Measurements from ENCODE around the gene RASA4.
"Not testable (repeated sequence)": the region's sequence is repeated elsewhere in the genome, so short reads cannot be mapped to it uniquely, and the experiment has no call there.

Gene RASA4

GRCh38 chr7:102606848-102607247, 9.7 kb downstream of the RASA4 start:
- DNase-seq (ENCODE audit: low read depth, low spot score) = not testable (repeated sequence)

DNA sequence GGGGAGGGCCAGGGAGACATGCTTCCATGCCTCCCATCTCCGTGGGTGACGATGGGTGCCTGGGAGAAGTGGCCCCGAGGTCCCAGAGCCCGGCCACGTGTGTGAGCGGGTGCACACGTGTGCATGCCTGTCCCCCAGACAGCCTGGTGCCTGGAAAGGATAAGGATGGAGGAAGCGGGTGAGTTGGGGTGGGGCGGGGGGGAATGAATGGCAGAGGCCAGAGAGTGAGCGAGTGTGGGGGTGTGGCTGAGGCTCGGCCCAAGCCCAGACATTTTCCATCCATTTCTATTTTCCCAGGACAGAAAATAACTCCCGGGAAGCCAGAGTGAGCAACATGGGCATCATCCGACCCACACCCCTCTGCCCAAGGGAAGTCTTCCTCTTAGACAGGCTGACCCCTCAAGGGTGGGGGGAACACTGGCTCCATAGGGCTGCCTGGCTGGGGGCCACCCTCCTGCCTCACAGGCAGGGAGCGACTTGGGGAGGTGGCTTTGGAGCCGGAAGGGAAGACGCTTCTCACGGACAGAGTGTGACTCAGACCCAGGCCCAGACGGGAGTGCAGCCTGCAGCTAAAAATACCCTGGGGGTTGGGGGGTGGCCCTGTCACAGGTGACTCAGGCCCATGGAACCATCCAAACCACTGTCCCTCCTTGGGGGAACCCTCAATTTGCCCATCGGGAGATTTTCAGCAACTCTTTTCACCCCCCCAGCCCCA, 12.0 kb downstream of the RASA4 start:
- not testable (repeated sequence) for DNase-seq (ENCODE audit: low read depth, low spot score)

DNA sequence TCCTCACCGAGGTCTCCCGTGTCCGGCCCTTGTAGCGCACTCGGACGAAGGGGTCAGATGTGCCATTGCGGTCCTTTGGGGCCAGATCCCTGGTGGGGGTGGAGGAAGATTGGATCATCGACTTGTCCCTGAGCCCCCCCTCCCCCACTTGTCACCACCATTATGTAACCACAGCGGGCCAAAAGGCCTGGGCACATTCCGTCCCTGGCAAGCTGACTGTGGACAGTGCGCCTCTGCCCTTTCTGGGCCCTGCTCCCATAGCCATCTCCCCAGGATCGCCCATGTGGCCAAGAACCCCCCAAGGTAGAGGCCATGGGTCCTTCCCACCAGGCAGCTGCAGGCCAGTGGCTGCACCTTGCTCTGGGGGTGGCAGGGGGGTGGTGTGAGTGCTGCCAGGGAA, 14.2 kb downstream of the RASA4 start:
- not testable (repeated sequence) for DNase-seq (ENCODE audit: low read depth, low spot score)

DNA sequence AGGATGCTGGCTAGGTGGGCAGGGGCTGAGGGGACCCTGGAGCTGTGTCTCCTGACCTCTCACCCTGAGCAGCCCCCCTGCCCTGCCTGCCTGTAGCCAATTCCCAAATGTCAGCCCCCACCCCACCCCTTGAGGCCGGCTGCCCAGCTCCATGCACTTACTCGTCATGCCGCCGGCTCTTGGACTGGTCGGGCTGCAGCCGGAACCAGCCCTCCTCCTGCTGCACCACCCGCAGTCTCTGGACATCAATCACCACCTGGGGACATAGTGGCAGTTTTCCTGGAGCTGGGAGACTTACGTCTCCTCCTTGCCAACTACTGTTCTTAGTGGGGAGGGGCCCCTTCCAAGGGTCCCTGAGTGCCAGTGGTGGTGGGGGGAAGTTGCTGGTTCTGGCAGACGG, 16.9 kb downstream of the RASA4 start:
- not testable (repeated sequence) for DNase-seq (ENCODE audit: low read depth, low spot score)

GRCh38 chr7:102596036-102596435, 20.5 kb downstream of the RASA4 start:
- not testable (repeated sequence) for DNase-seq (ENCODE audit: low read depth, low spot score)

DNA sequence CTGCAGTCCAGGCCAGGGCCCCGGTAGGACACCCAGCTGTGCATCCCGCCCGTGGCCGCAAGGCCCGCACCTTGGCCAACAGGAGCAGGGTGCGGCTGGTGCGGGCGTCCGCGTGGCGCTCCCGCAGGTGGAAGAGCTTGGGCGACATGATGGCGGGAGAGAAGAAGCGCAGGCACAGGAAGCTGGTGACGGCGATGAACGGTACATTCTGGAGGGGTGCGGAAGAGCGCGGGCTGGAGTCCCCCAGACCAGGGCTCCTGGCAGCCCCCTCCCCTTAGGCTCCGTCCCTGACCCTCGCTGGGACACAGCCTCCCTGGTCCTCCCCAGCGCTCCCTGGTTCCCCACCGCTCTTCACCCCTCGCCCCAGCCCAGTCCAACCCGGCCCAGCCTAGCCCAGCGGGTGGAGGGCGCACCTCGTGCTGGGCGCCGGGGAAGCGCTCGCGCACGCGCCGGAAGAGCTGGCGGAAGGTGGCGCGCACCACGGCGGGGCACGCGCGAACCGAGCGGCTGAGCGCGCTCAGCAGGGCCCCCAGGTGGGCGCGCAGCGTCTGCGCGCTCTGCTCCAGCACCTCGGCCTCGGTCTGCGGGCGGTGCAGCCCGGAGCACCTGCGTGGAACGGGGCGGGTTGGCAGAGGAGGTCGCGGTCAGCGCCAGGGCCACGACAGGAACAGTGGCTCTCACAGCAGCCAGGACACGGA, 22.8 kb downstream of the RASA4 start:
- not testable (repeated sequence) for DNase-seq (ENCODE audit: low read depth, low spot score)

- peak; percentile 25 for DNase-seq (ENCODE audit: low read depth, low spot score)
Observed at GRCh38 chr7:102592477-102593019, 24.0 kb downstream of the RASA4 start.

GRCh38 chr7:102589857-102590256, 26.7 kb downstream of the RASA4 start:
- DNase-seq (ENCODE audit: low read depth, low spot score) = not testable (repeated sequence)

GRCh38 chr7:102583495-102583894, 33.1 kb downstream of the RASA4 start:
- DNase-seq (ENCODE audit: low read depth, low spot score) = not testable (repeated sequence)

GRCh38 chr7:102581722-102582121, 34.8 kb downstream of the RASA4 start:
- not testable (repeated sequence) for DNase-seq (ENCODE audit: low read depth, low spot score)

- not testable (repeated sequence) for DNase-seq (ENCODE audit: low read depth, low spot score)
Observed at GRCh38 chr7:102578486-102578885, 38.1 kb downstream of the RASA4 start.

- DNase-seq (ENCODE audit: low read depth, low spot score) = not testable (repeated sequence)
Observed at GRCh38 chr7:102577315-102578240, 39.0 kb downstream of the RASA4 start.

DNA sequence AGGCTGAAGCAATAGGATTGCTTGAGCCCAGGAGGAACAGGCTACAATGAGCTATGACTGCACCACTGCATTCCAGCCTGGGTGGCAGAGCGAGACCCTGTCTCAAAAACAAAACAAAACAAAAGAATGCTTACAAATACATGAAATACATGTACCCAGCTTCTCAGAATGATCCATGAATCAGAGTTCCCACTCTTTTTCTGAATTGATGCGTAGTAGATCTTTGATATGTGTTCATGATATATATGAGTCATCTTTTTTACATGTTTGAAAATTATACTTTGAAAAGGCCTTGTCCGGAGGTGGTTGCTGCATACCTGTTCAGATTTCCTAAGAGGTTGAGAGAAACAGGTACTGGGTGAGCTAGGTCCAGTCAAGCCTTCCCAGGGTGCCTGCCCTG, 40.2 kb downstream of the RASA4 start:
- DNase-seq (ENCODE audit: low read depth, low spot score) = not testable (repeated sequence)

- DNase-seq (ENCODE audit: low read depth, low spot score) = not testable (repeated sequence)
Observed at GRCh38 chr7:102574607-102575006, 41.9 kb downstream of the RASA4 start.

DNA sequence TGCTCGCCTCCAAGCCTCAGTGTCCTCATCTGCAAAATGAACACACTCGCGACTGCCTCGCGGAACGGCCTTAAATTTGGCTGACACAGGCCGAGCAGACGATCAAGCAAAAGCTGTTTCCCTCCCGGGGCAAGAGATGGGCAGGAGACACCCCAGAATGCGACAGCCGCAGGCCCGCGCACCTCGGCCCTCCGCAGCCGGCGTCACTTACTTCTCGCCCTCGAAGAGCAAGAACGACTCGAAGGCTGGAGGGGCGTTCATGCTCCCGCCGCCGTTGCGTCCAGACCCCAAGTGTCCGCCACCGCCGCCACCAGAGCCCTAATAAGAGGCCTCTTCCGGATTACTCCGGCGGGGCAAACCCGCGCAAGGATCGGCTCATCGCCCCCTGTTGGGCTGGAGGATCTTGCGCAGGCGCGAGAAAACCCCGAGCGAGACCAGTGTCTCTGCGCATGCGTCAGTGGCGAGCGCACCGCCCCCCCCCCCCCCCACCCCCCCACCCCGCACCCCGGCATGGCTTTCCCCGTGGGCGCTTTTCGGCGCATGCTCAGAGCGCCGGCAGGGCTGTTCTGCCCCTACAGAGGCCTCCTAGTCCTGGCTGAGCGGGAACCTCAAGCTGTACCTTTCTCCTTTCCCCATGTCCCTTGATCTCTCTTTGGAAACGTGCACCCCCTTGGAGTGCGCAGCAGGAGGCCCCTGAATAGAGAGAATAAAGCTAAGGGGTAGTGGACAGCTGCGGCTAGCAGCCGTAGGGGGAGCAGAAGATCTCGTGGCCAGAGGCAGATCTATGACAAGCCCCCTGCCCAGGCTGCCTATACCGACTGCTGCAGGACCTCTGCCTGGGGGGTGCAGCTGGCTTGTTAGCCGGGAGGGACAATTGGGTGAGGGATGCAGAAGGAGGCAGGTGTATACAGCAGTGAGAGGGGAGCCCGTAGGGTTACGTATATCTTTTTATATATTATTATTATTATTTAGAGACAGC, 44.0 kb downstream of the RASA4 start, which contains the start of gene POLR2J3:
Gene POLR2J3 (minus strand): TSS at position 323 of the 979 bp plus-strand sequence. CDS start 62 bp downstream, at position 261.
- DNase-seq (ENCODE audit: low read depth, low spot score) = peak; percentile 100

DNA sequence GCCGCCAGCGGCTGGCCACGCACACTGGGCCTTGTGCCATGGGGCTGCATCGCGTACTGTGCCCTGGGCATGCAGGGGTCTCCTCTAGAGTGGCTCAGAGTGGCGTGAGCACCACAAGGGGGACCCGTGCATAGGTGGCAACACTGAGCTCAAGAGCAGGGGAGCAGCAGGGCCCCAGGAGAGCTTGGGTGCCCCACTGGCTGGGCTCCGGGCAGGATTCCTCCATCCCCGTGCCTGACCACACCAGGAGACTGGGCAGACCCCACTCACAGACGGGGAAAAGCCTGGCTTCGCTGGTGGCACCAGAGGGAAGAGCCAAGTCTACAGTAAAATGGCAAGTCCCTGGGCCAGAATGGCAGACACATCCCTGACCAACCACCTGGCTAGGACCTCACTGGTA, 47.9 kb downstream of the RASA4 start:
- not testable (repeated sequence) for DNase-seq (ENCODE audit: low read depth, low spot score)

- not testable (repeated sequence) for DNase-seq (ENCODE audit: low read depth, low spot score)
Observed at GRCh38 chr7:102550808-102551422, 65.6 kb downstream of the RASA4 start, which contains the start of gene SPDYE2. Gene SPDYE2, plus strand, starts transcription at chr7:102551226. Its CDS starts 2,030 bp downstream, at chr7:102553256.

DNA sequence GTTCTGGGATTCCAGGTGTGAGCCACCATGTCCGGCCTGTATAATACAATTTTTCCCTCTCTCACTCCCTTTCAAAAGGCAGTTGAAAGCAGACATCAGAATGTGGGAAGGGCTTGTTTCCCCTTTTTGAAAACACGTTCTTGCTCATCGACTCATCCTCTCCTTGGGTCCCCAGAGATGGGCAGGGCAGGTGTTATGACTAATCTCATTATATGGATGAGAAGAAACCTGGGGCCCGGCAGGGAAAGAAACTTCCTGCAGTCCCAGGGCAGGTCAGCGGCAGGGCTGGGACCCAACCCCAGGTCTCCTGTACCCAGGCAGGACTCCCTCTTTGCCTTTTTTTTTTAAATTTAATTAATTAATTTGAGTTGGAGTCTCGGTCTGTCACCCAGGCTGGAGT, 70.2 kb downstream of the RASA4 start:
- not testable (repeated sequence) for DNase-seq (ENCODE audit: low read depth, low spot score)

- DNase-seq (ENCODE audit: low read depth, low spot score) = not testable (repeated sequence)
Observed at GRCh38 chr7:102545288-102545687, 71.3 kb downstream of the RASA4 start.

DNA sequence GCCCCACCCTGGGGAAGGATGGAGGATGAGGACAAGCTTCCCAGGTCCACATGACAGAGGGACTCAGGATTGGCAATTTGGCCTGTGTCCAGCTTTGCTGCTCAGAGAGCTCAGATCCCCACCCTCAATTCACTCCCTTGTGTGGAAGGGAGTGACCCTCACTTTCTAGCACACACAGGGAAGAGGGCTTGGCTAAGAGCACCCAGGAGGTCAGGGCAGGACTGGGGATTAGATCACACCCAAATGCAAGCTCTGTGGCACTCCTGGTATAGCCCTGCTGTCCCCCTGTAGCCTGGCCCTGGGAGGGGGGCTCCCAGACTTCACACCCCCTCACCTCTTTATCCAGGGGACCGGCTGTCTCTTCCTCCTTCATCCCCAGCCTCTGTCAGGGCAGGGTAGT, 72.2 kb downstream of the RASA4 start:
- not testable (repeated sequence) for DNase-seq (ENCODE audit: low read depth, low spot score)
